IPS-20b (cell line): ENCODE data around the gene DCLK1.

ENCODE experiments used
- H3K27ac ChIP-seq: one replicate; pipeline ENCODE4 v1.5.1; 2013; ENCODE audit warnings: low read length
- H3K27me3 ChIP-seq: 2 replicates; pipeline ENCODE4 v1.6.1; 2013; ENCODE audit warnings: mild to moderate bottlenecking, low read length, inconsistent platforms; ENCODE audit not compliant: insufficient read depth
- H3K36me3 ChIP-seq: 2 replicates; pipeline ENCODE4 v1.6.1; 2013; ENCODE audit warnings: low read depth, mild to moderate bottlenecking, inconsistent platforms, low read length, moderate library complexity; ENCODE audit not compliant: insufficient read depth
- H3K4me1 ChIP-seq: 2 replicates; pipeline ENCODE4 v1.6.1; 2013; ENCODE audit warnings: mild to moderate bottlenecking, control low read depth, inconsistent platforms, low read length, moderate library complexity; ENCODE audit not compliant: insufficient read depth
- H3K4me3 ChIP-seq: 2 replicates; pipeline ENCODE4 v1.5.1; 2013; ENCODE audit warnings: mild to moderate bottlenecking, low read length, inconsistent platforms
- H3K9ac ChIP-seq: 2 replicates; pipeline ENCODE4 v1.6.1; 2013; ENCODE audit warnings: low read depth, mild to moderate bottlenecking, inconsistent platforms, low read length, moderate library complexity
- H3K9me3 ChIP-seq: 2 replicates; pipeline ENCODE4 v1.6.1; 2013; ENCODE audit warnings: mild to moderate bottlenecking, low read depth, low read length, inconsistent platforms; ENCODE audit not compliant: insufficient read depth

Gene DCLK1

DNA sequence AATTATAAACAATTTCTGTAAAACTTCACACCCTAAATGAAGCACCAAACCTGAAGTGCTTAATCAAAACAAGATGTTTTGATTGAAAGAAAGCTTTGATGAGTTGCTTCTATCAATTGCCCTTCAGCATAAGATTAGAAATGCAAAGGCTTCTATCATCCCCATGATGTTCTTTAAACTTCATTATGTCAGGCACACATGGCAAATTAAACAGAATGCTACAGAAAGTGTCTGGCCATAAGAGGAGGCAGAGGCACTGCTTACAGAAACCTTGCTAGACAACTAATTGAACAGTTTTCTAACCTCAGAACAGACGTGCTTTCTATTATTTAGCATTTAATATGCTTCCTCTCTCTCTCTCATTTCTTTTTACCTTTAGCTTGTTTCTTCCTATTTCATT is 228.1 kb downstream of the DCLK1 start:
- Histone ChIP-seq H3K27me3 (no peaks in the 10 kb centered on the region), H3K4me3 (no peak overlapping the region), H3K9ac (no peak overlapping the region), H3K4me1 (no peaks in the 10 kb centered on the region), H3K27ac (no peak overlapping the region), H3K9me3 (no peaks in the 10 kb centered on the region), H3K36me3 (no peaks in the 10 kb centered on the region)

GRCh38 chr13:35898041-35898440 is 233.1 kb downstream of the DCLK1 start:
- Histone ChIP-seq H3K4me3 (no peak overlapping the region), H3K27me3 (no peaks in the 10 kb centered on the region), H3K27ac (no peak overlapping the region), H3K4me1 (no peaks in the 10 kb centered on the region), H3K9ac (no peak overlapping the region), H3K36me3 (no peaks in the 10 kb centered on the region), H3K9me3 (no peaks in the 10 kb centered on the region)

DNA sequence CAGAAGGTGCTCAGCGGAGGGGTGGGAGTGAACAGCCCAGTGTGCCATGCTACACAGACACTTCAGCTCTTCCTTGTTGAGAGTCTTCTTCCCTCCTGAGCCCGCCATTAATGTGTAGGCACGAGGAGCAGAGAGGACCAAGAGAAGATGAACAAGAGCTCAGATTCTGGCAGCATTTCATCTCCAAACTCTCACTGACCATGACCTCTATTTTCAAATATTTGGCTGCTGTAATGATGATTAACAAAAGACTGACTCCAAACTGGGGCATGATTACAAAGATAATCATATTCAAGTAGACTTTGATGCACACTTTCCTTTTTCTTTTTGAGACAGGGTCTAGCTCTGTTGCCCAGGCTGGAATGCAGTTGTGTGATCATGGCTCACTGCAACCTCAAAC is 236.5 kb downstream of the DCLK1 start:
- H3K9ac ChIP-seq: no peak overlapping the region
- H3K4me1 ChIP-seq: no peaks in the 10 kb centered on the region
- no peaks in the 10 kb centered on the region for H3K27me3 ChIP-seq
- H3K9me3 ChIP-seq: no peaks in the 10 kb centered on the region
- H3K4me3 ChIP-seq: no peak overlapping the region
- H3K27ac ChIP-seq: no peak overlapping the region
- no peaks in the 10 kb centered on the region for H3K36me3 ChIP-seq

DNA sequence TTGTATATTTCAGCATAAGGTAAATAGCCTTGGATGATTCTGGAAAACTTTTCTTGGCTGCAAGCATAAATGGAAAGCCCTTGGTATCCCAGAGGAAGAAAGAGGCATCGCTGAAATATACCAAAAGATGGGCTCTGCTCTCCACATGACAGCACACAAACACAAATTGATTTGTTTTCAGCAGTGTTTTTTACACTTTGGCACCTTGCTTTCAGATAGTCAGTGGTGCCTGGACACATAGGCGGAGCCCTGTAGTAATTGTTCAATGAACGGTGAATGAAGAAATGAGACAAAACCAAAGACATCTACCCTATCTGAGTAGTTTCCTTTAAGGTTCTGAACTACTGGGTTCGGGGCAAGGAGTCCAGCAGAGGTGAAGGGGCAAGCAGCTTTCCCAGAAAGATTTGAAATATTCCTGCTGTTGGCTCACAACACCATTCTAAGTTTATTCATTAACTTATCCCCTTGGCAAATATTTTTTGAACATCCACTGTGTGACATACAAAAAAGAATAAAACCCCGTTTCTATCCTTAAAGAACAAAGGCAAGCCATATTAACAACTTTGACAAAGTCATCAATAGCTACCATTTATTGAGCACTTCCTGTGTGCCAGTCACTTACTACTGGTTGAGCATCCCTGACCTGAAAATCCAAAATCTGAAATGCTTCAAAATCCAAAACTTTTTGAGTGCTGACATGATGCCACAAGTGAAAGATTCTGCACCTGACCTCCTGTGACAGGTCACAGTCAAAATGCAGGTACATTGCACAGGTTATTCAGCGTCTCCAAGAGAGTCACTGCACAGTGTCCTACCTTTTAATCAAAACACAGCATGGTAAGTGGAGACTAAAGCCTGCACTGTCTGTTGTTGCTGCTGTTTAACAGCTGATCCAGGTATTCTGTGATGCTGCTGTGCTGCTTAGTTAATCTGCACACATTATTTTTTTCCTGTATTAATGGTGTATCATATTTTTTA is 238.1 kb downstream of the DCLK1 start:
- Histone ChIP-seq H3K27me3 (no peaks in the 10 kb centered on the region), H3K27ac (no peak overlapping the region), H3K9ac (no peak overlapping the region), H3K4me1 (no peaks in the 10 kb centered on the region), H3K9me3 (no peaks in the 10 kb centered on the region), H3K36me3 (no peaks in the 10 kb centered on the region), H3K4me3 (no peak overlapping the region)

GRCh38 chr13:35891507-35892441 is 239.4 kb downstream of the DCLK1 start:
- no peak overlapping the region for H3K4me3 ChIP-seq
- H3K27me3 ChIP-seq: no peaks in the 10 kb centered on the region
- no peaks in the 10 kb centered on the region for H3K9me3 ChIP-seq
- H3K9ac ChIP-seq: no peak overlapping the region
- no peaks in the 10 kb centered on the region for H3K36me3 ChIP-seq
- H3K4me1 ChIP-seq: no peaks in the 10 kb centered on the region
- no peak overlapping the region for H3K27ac ChIP-seq

DNA sequence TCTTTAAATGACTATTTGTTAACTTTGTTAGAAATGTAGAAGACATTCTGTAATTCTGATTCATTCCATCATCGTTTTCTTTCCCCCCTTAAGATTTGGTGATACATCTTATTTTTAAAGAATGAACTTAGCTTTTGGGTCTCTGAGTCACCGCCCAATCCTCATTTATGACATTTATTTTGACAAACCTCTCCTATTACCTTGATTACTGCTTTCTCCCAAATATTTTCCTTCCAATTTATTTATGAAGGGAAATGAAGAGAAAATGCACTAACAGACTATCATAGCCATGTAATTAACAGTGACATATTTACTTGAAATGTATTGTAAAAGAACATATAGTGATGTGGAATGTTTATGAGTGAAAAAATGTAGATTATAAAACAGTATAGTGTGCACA is 241.6 kb downstream of the DCLK1 start:
- Histone ChIP-seq H3K9me3 (no peaks in the 10 kb centered on the region), H3K9ac (no peak overlapping the region), H3K27me3 (no peaks in the 10 kb centered on the region), H3K36me3 (no peaks in the 10 kb centered on the region), H3K4me1 (no peaks in the 10 kb centered on the region), H3K4me3 (no peak overlapping the region), H3K27ac (no peak overlapping the region)

- no peak overlapping the region for H3K27ac ChIP-seq
- no peak overlapping the region for H3K4me3 ChIP-seq
- H3K9me3 ChIP-seq: no peaks in the 10 kb centered on the region
- 0 out of 2 replicates have a peak, but pooled peaks cover 3% of the 10 kb centered on the region for H3K4me1 ChIP-seq
- H3K9ac ChIP-seq: no peak overlapping the region
- no peaks in the 10 kb centered on the region for H3K36me3 ChIP-seq
- no peaks in the 10 kb centered on the region for H3K27me3 ChIP-seq
Observed at GRCh38 chr13:35888981-35889380, 242.2 kb downstream of the DCLK1 start.

- Histone ChIP-seq H3K4me1 (0 out of 2 replicates have a peak, but pooled peaks cover 3% of the 10 kb centered on the region), H3K9ac (no peak overlapping the region), H3K36me3 (no peaks in the 10 kb centered on the region), H3K27me3 (no peaks in the 10 kb centered on the region), H3K9me3 (no peaks in the 10 kb centered on the region), H3K27ac (no peak overlapping the region), H3K4me3 (no peak overlapping the region)
Observed at GRCh38 chr13:35888457-35888883, 242.7 kb downstream of the DCLK1 start.

DNA sequence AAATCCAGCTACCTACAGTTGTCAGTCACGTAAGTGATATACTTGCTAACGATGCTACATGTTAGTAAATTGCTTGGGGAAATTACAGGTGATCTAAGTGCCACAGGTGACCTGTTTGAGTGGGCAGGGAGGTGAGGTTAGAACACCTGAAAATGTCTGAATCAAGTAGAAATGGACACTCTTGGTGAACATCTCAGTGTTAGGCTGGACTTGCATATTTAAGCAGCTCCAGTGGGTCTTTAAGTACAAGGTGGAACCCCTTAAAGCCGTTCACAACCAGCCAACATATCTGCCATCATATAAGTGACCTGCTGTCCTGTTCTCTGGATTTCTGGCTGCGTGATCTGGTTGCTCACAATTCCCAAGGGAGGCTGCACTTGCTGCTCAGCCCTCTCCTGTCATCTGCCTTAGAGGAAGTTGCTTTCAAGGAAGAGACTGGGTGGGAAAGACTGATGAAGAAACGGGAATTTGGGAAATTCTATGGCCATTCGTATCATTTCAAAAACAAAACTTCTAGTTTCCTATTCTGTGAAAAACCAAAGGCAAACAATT is 244.0 kb downstream of the DCLK1 start:
- no peak overlapping the region for H3K9ac ChIP-seq
- H3K4me3 ChIP-seq: no peak overlapping the region

GRCh38 chr13:35886332-35887114 is 244.7 kb downstream of the DCLK1 start:
- Histone ChIP-seq H3K27ac (no peak overlapping the region), H3K9me3 (no peaks in the 10 kb centered on the region), H3K9ac (no peak overlapping the region), H3K27me3 (no peaks in the 10 kb centered on the region), H3K4me1 (0 out of 2 replicates have a peak, but pooled peaks cover 3% of the 10 kb centered on the region), H3K4me3 (no peak overlapping the region), H3K36me3 (no peaks in the 10 kb centered on the region)

More for the DNA sequence above, 244.0 kb downstream of the DCLK1 start:
- Histone ChIP-seq H3K9me3 (no peaks in the 10 kb centered on the region), H3K27me3 (no peaks in the 10 kb centered on the region), H3K4me1 (0 out of 2 replicates have a peak, but pooled peaks cover 3% of the 10 kb centered on the region), H3K36me3 (no peaks in the 10 kb centered on the region), H3K27ac (no peak overlapping the region)
